NB4 (cell line): Measurements from ENCODE around the gene TLCD3A.

Experiments
- CTCF ChIP-seq: IDR thresholded peaks from one replicate; pipeline ENCODE4 v1.5.1; 2012; ENCODE audit warnings: low read depth, low read length
- TF ChIP-seq, protein P1 (sequence below): IDR thresholded peaks from 2 replicates; pipeline ENCODE4 v1.6.1; 2011; ENCODE audit warnings: low read depth, low read length

DNA sequence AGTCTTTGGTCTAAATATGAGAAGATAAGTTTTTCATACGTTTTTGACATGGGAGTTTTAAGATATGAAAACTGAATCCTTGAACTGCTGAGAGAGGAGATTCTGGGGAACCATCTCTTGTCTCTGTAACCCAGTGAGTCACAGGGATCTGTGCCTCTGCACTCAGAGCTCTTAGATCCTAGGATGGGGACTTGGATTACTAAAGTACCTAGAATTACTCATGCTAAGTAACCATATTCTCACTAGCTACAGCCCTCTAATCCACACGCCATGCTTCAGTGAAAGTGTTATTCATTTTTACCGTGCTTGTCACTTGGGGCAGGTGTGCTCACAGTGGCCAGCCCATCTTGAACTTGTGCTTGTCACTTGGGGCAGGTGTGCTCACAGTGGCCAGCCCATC, 51.7 kb downstream of the TLCD3A start:
- TF ChIP-seq, protein P1, sequence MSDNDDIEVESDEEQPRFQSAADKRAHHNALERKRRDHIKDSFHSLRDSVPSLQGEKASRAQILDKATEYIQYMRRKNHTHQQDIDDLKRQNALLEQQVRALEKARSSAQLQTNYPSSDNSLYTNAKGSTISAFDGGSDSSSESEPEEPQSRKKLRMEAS: no peak
- TF ChIP-seq CTCF: no peak
